Aorta (tissue), 5 donors: ENCODE measurements around the gene TUT1. TPM values are rescaled to one million over a fixed set of nuclear protein-coding genes. Genes with fewer than 3 reads are reported as not detected.
"Not testable (repeated sequence)": the region's sequence is repeated elsewhere in the genome, so short reads cannot be mapped to it uniquely, and the experiment has no call there.

Experiments
- ATAC-seq: fragments of 200-7000 bp; cut with Tn5 transposase; one replicate; pipeline ENCODE4 v1.9.1; 2022; ENCODE audit warnings: moderate library complexity; ENCODE audit not compliant: low FRiP score
- DNase-seq, 2 donors: peaks; one replicate each; pipeline ENCODE4 v3.0.0-alpha.2; 2020
- H3K27ac ChIP-seq, 2 donors: one replicate each; pipeline ENCODE4 v1.5.1; 2013; ENCODE audit warnings: low read length in 2 of 2, mild to moderate bottlenecking in 2 of 2, moderate library complexity in 2 of 2, control low read depth in 1 of 2, inconsistent platforms in 1 of 2, low read depth in 1 of 2
- H3K27me3 ChIP-seq, 2 donors: one replicate each; pipeline ENCODE4 v1.6.1; 2013; ENCODE audit warnings: control low read depth in 1 of 2, low read length in 1 of 2, mild to moderate bottlenecking in 1 of 2, moderate library complexity in 1 of 2; ENCODE audit not compliant: insufficient read depth in 2 of 2, control insufficient read depth in 1 of 2
- H3K36me3 ChIP-seq, 2 donors: one replicate each; pipeline ENCODE4 v1.6.1; 2013; ENCODE audit warnings: control low read depth in 1 of 2, low read length in 1 of 2, mild to moderate bottlenecking in 1 of 2; ENCODE audit not compliant: insufficient read depth in 2 of 2, control insufficient read depth in 1 of 2
- H3K4me1 ChIP-seq, 2 donors: one replicate each; pipeline ENCODE4 v1.6.1; 2013; ENCODE audit warnings: low read length in 2 of 2, control low read depth in 1 of 2, mild to moderate bottlenecking in 1 of 2, moderate library complexity in 1 of 2; ENCODE audit not compliant: insufficient read depth in 2 of 2, control insufficient read depth in 1 of 2
- H3K4me3 ChIP-seq, 2 donors: one replicate each; pipeline ENCODE4 v1.5.1; 2013; ENCODE audit warnings: low read length in 2 of 2, control low read depth in 1 of 2, mild to moderate bottlenecking in 1 of 2
- H3K9me3 ChIP-seq: one replicate; pipeline ENCODE4 v1.6.1; 2013; ENCODE audit warnings: mild to moderate bottlenecking, low read length; ENCODE audit not compliant: control insufficient read depth
- WGBS, 2 donors: extraction: QIAGEN DNeasy Blood & Tissue Kit; methylation state at CpG; one replicate each; pipeline ENCODE4 v1.1.7; 2013; 5-methylcytosine and 5-hydroxymethylcytosine counted together
- intact Hi-C, 2 donors: fragments of 100-400 bp; cut with DNase I; formaldehyde crosslinking; loops; one replicate each; pipeline versions ENCODE4 v1.14.2 to v1.15.0; 2022
- polyA plus RNA-seq, 2 donors: library from polyadenylated mRNA; stranded (reverse); fragments of 200-250 nt; gene quantifications; one replicate each; pipeline ENCODE4 v1.2.3, GENCODE V29; 2013
- total RNA-seq, 2 donors: library from RNA; stranded (reverse); fragmentation: NEBNext Ultra II Directional; extraction: Animal tissue kit (Norgen Biotek cat#: 25700); gene quantifications; one replicate each; pipeline ENCODE4 v1.2.1, GENCODE V29; 2021
- donor health status: healthy with polysubstance abuse.
- donor health status: Bipolar disorder and iron deficiency.
- donor health status: DM: no; HTN: no; CAD: no.
- donor health status: DM: no; HTN: no; CAD: no.
- donor health status: DM: yes; HTN: yes; CAD: no.

Gene TUT1
- total and polyA plus RNA-seq, 4 donors, result 1.6 to 14.9 (median 12.8) TPM

GRCh38 chr11:62556108-62556874 lies 35.0 kb downstream of the TUT1 start:
- ATAC-seq (peak; percentile 81), DNase-seq (peak; percentile 95 to 96)
- no peaks in the 10 kb centered on the region for H3K27me3 ChIP-seq
- intact Hi-C loops, result loop anchor here in 1 of 2 donors (5.0 kb wide), 1 partner anchor 154 kb away; no protein-coding TSS in a partner anchor
- peak overlapping the region; percentile 71 to 83 for H3K27ac ChIP-seq
- peaks cover 0 to 4% of the 10 kb centered on the region in 2 donors for H3K36me3 ChIP-seq
- WGBS, 2 donors, result 5% methylated on average over 14 of the region's 14 CpGs
- no peak overlapping the region for H3K4me3 ChIP-seq
- H3K9me3 ChIP-seq, result no peaks in the 10 kb centered on the region
- peaks cover 2 to 5% of the 10 kb centered on the region in 2 donors for H3K4me1 ChIP-seq

GRCh38 chr11:62555464-62556107 lies 35.7 kb downstream of the TUT1 start:
- Histone ChIP-seq H3K27me3 (no peaks in the 10 kb centered on the region), H3K9me3 (no peaks in the 10 kb centered on the region), H3K4me1 (peaks cover 0 to 5% of the 10 kb centered on the region in 2 donors), H3K4me3 (no peak overlapping the region), H3K36me3 (peaks cover 0 to 4% of the 10 kb centered on the region in 2 donors), H3K27ac (peak overlapping the region; percentile 51 to 83)
- 17 to 18% methylated on average over 4 of the region's 4 CpGs for WGBS, 2 donors
- intact Hi-C loops, result loop anchor here in 1 of 2 donors (5.0 kb wide), 1 partner anchor 153 kb away; no protein-coding TSS in a partner anchor
- DNase-seq (peak in 1 of 2 donors; percentile 80), ATAC-seq (no peak)

GRCh38 chr11:62554387-62555167 lies 36.7 kb downstream of the TUT1 start:
- DNase-seq (peak in 1 of 2 donors; percentile 58), ATAC-seq (no peak)
- no peak overlapping the region for H3K4me3 ChIP-seq
- intact Hi-C loops, result loop anchor here in 1 of 2 donors (5.0 kb wide), 1 partner anchor 152 kb away; no protein-coding TSS in a partner anchor
- H3K9me3 ChIP-seq, result no peaks in the 10 kb centered on the region
- H3K36me3 ChIP-seq, result peaks cover 0 to 4% of the 10 kb centered on the region in 2 donors
- peaks cover 0 to 5% of the 10 kb centered on the region in 2 donors for H3K4me1 ChIP-seq
- peak overlapping the region; percentile 32 to 84 for H3K27ac ChIP-seq
- H3K27me3 ChIP-seq, result no peaks in the 10 kb centered on the region
- 88 to 93% methylated on average over 7 of the region's 7 CpGs for WGBS, 2 donors

GRCh38 chr11:62553839-62554361 lies 37.4 kb downstream of the TUT1 start:
- peak in 1 of 2 donors; percentile 45 for DNase-seq
- intact Hi-C loops, result no loop called here
- no peaks in the 10 kb centered on the region for H3K9me3 ChIP-seq
- H3K4me1 ChIP-seq, result peaks cover 0 to 5% of the 10 kb centered on the region in 2 donors
- WGBS, 2 donors, result 56 to 62% methylated on average over 7 to 8 of the region's 8 CpGs
- H3K4me3 ChIP-seq, result no peak overlapping the region
- no peaks in the 10 kb centered on the region for H3K27me3 ChIP-seq
- peaks cover 0 to 2% of the 10 kb centered on the region in 2 donors for H3K36me3 ChIP-seq
- ATAC-seq, result no peak
- H3K27ac ChIP-seq, result peak overlapping the region; percentile 32 to 84

GRCh38 chr11:62553080-62553838 lies 38.1 kb downstream of the TUT1 start:
- H3K36me3 ChIP-seq, result no peaks in the 10 kb centered on the region
- H3K4me1 ChIP-seq, result peaks cover 0 to 5% of the 10 kb centered on the region in 2 donors
- H3K27me3 ChIP-seq, result no peaks in the 10 kb centered on the region
- H3K4me3 ChIP-seq, result no peak overlapping the region
- H3K27ac ChIP-seq, result peak overlapping the region; percentile 98 to 100
- intact Hi-C loops, result no loop called here
- ATAC-seq (peak; percentile 91), DNase-seq (peak; percentile 94)
- WGBS, 2 donors, result 0% methylated on average over 14 to 15 of the region's 15 CpGs
- H3K9me3 ChIP-seq, result no peaks in the 10 kb centered on the region

- Histone ChIP-seq H3K4me3 (no peak overlapping the region), H3K4me1 (peaks cover 0 to 5% of the 10 kb centered on the region in 2 donors), H3K9me3 (no peaks in the 10 kb centered on the region), H3K27ac (peak overlapping the region; percentile 98 to 100), H3K27me3 (no peaks in the 10 kb centered on the region), H3K36me3 (no peaks in the 10 kb centered on the region)
- DNase-seq (no peak), ATAC-seq (no peak)
- 21 to 22% methylated on average over 4 of the region's 4 CpGs for WGBS, 2 donors
- intact Hi-C loops, result no loop called here
These were observed 38.7 kb downstream of the TUT1 start for GRCh38 chr11:62552485-62553079.

GRCh38 chr11:62550478-62550877 lies 40.8 kb downstream of the TUT1 start:
- H3K36me3 ChIP-seq, H3K9me3 ChIP-seq, ATAC-seq, H3K4me3 ChIP-seq, H3K27me3 ChIP-seq, intact Hi-C loops, H3K27ac ChIP-seq, H3K4me1 ChIP-seq, DNase-seq: not testable (repeated sequence)
- WGBS, 2 donors, result 85 to 92% methylated on average over 2 of the region's 2 CpGs
